NCI-H524 (cell line): ENCODE data around the gene WIPF3.

ENCODE experiments used
- DNase-seq, 2 experiments: peaks; one replicate each; lab custom pipeline; 2025; lab: John Stamatoyannopoulos, UW

The WIPF3 gene

GRCh38 chr7:29955075-29955792 lies 148.9 kb downstream of the WIPF3 start:
- no peak for DNase-seq

- no peak for DNase-seq
Measured at GRCh38 chr7:29955799-29956486, 149.6 kb downstream of the WIPF3 start.

DNA sequence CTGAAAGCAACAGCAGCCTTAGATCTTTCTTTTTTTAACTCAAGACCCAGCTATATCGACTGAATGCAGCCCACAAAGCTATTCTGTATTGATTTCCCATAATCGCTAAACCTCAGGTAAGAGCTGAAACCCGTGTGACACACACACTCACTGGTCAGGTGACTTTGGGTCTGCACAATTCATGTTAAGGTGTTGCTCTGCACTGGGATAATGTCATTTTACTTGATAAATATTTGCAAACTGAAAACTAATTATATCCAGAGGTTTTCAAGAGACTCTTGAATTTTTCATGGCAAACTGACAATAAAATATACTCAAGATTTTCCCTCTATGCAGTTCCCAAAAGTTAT lies 150.2 kb downstream of the WIPF3 start:
- no peak for DNase-seq

DNA sequence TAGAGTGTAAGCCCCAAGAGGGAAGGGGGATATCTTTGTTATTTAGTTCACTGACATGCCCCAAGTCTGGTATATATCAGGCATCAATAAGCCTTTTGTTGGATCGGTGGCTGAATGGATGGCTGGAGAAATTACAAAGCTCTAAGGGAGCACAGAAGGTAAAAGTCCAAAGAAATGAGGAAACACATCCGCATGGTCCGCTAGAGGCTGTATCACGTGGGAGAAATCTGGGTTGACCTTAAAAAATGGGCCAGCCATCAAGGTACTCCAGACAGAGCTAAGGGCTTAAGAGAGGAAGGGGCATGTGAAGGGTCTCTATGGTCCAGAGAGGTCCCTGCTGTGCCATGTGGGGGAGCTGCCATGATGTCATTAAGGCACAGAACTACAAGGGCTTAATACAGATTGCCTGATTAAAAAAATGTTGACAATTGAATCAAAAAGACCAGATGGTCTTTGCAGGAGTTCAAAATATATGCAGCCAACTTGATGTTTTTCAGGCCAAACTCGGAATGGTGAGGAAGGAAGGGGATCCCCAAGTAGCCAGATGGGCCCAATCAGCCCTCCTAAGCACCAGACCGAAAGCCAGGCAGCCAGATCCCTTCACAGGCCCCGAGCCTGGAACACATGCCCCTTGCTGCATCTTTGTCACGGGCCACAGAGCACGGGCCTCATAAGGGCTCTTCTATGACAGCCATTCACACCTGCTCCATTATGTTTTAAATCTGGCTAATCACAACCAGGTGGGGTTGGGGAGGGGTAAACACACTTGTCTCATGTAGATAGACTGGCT lies 151.4 kb downstream of the WIPF3 start:
- peak; percentile 98 to 99 for DNase-seq

DNA sequence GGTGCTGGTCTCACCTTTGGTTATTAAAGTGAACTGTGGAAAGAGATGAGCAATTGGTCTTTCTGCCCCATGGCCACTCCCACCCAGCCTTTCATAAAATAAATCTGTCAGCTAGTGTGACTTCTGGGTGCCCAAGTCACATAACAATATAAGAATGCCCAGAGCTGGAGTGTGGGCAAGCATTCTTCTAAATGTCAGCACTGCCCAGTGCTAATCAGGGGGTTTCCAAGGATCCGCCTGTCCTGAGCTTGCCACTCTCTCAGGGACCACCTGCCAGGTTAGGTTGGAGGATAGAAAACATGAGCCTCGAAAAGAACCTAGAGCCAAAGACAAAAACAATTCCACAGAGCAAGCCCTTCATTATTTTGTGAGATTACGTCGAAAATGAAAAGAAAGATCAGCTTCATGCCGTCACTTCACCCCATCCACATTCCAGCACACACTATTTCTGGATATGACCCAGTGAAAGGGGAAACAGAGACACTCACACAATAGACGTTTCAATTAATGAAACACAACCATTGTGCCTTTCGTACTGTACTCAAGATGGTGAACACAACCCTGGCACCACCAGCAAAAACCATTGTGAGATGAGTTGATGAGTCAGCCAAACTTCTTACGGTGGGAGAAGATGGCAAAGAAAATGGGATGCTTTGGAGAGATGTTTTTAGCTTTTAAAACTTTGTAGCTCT lies 152.5 kb downstream of the WIPF3 start:
- DNase-seq, result peak in 1 of 2 experiments; percentile 14

DNA sequence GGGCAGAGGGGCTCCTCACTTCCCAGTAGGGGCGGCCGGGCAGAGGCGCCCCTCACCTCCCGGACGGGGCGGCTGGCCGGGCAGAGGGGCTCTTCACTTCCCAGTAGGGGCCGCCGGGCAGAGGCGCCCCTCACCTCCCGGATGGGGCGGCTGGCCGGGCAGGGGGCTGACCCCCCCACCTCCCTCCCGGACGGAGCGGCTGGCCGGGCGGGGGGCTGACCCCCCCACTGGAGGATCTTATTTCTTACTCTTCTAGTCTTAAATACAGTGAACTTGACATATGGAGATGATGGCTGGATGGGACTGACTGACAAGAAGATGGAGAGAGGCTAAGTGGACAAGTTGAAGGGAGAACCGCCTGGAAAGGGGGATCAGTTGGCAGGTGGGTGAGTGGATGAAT lies 155.3 kb downstream of the WIPF3 start:
- peak in 1 of 2 experiments; percentile 55 for DNase-seq

GRCh38 chr7:29962035-29962434 lies 155.7 kb downstream of the WIPF3 start:
- DNase-seq, result no peak

DNA sequence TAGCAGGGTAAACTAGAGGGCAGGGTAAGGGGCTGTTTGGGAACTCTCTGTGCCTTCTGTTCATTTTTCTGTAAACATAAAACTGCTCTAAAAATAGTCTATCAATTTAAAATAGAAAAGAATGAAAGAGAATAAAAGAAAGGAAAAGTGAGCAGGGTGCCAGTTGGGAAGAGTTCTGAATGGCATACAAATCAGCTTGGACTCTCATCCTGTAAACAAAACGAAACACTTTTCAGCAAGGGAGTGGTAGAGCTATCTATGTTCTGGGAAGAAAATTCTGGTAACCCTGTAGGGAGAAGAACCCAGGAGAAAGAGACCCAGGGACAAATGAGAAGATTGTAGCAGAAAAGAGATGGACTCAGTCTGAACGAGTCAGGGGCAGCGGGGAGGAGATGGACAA lies 158.7 kb downstream of the WIPF3 start:
- no peak for DNase-seq
